ENCODE data around the gene GAST. TPM values are rescaled to one million over a fixed set of nuclear protein-coding genes. Genes with fewer than 3 reads are reported as not detected.

Gene GAST
- total RNA-seq, 1 experiment from 2014 or later, result not detected

DNA sequence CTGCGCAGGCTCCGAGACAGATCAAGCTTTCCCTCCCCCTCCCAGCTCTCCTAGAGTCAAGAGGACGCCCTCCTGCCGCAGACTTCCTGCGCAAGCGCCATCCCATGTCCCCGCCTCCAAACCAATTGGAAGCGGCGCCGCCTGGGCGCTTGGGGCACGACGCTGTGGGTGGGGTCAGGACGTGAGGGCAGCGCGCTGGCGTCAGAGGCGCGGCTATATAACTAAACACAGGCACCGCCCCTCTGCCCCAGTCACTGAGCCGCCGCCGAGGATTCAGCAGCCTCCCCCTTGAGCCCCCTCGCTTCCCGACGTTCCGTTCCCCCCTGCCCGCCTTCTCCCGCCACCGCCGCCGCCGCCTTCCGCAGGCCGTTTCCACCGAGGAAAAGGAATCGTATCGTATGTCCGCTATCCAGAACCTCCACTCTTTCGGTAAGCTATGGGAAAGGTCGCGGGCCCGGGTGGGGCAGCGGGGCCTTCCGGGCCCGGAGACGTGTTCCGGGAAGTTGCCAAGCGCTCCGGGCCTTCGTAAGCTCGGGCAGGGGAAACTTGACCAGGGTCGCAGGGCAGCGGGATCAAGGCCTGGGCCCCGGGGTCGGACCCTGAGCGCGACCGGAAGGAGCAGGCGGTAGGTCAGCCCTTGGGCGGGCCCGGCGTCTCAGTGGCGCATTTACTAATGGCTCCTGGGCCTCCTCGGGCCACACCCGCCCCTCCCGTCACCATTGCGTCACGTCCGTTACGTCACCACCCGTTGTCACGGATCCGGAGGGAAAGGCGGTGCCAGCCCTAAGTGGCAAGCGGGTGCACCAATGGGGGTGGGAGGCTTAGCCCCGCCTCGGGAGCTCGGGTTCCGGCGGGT is 23.3 kb upstream of the GAST start, which contains the start of gene EIF1:
TSS of gene EIF1 (plus strand) at position 245 of the 856 bp plus-strand sequence. CDS start at position 399, 154 bp downstream.
- peaks cover 36% of the 10 kb centered on the region for H3K4me1 Mint-ChIP-seq (ENCODE audit: low read depth, unreplicated experiment)
- peaks cover 2% of the 10 kb centered on the region for H3K9me3 Mint-ChIP-seq (ENCODE audit: low read depth, unreplicated experiment)
- peak within 1 kb of the TSS; percentile 99 for H3K27ac Mint-ChIP-seq (ENCODE audit: unreplicated experiment)
- intact Hi-C loops (cut with micrococcal nuclease; ENCODE audit: unreplicated experiment), result loop anchor here (1.0 kb wide), 1 partner anchor 10 kb away; no protein-coding TSS in a partner anchor
- TF ChIP-seq, protein P1, sequence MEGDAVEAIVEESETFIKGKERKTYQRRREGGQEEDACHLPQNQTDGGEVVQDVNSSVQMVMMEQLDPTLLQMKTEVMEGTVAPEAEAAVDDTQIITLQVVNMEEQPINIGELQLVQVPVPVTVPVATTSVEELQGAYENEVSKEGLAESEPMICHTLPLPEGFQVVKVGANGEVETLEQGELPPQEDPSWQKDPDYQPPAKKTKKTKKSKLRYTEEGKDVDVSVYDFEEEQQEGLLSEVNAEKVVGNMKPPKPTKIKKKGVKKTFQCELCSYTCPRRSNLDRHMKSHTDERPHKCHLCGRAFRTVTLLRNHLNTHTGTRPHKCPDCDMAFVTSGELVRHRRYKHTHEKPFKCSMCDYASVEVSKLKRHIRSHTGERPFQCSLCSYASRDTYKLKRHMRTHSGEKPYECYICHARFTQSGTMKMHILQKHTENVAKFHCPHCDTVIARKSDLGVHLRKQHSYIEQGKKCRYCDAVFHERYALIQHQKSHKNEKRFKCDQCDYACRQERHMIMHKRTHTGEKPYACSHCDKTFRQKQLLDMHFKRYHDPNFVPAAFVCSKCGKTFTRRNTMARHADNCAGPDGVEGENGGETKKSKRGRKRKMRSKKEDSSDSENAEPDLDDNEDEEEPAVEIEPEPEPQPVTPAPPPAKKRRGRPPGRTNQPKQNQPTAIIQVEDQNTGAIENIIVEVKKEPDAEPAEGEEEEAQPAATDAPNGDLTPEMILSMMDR (IDR thresholded peaks at IDR 0.05; ENCODE audit: unreplicated experiment), result no peak
- H3K27me3 Mint-ChIP-seq (ENCODE audit: unreplicated experiment), result no peaks in the 10 kb centered on the region
- peak within 1 kb of the TSS; percentile 86 for H3K4me3 Mint-ChIP-seq (ENCODE audit: low read depth, unreplicated experiment)
- DNase-seq, result peak; percentile 100
- no TSS peak for BruUV-seq (replicated peaks)
- H3K36me3 Mint-ChIP-seq (ENCODE audit: insufficient read depth, unreplicated experiment), result peaks cover 63% of the 10 kb centered on the region
- CTCF ChIA-PET, result interaction anchor here (0.5 to 4.3 kb wide), 22 partner anchors 7 to 1073 kb away, joined by 3 to 139 read pairs (median 5); partner anchors contain the start of genes DNAJC7, JUP, KLHL11 and KRT16

DNA sequence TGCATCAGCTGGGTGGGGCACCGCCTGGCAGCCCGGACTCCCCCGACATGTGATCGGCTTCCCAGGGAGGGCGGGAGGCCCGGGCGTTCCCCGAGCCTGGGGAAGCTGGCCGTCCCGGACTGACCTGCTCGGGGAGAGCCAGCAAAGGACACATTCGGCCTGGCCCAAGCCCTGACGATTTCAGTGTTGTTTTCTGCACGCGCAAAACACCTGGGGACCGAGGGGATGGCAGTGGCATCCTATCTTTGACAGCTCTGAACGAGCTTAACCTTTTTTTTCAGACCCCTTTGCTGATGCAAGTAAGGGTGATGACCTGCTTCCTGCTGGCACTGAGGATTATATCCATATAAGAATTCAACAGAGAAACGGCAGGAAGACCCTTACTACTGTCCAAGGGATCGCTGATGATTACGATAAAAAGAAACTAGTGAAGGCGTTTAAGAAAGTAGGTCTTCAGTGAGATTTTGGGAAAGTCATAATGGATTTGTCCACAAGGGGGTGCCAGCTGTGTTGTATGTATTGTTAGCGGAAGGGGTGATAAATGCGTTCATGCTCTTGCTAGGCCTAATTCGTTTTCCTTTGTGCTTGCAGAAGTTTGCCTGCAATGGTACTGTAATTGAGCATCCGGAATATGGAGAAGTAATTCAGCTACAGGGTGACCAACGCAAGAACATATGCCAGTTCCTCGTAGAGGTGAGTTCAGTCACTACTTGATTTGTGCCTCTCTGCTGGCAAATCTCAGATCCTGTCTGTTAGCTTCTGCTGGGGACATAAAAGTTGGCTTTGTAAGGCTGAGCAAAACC is 22.4 kb upstream of the GAST start:
- peaks cover 2% of the 10 kb centered on the region for H3K9me3 Mint-ChIP-seq (ENCODE audit: low read depth, unreplicated experiment)
- CTCF ChIA-PET, result interaction anchor here (0.5 to 4.3 kb wide), 12 partner anchors 12 to 1157 kb away, joined by 3 to 139 read pairs (median 5); partner anchors contain the start of genes DNAJC7, JUP and KLHL11
- intact Hi-C loops (cut with micrococcal nuclease; ENCODE audit: unreplicated experiment), result no loop called here
- H3K36me3 Mint-ChIP-seq (ENCODE audit: insufficient read depth, unreplicated experiment), result peaks cover 71% of the 10 kb centered on the region
- TF ChIP-seq, protein P1 (IDR thresholded peaks at IDR 0.05; ENCODE audit: unreplicated experiment), result peak; percentile 87
- H3K4me3 Mint-ChIP-seq (ENCODE audit: low read depth, unreplicated experiment), result peak overlapping the region; percentile 86
- H3K27ac Mint-ChIP-seq (ENCODE audit: unreplicated experiment), result peak overlapping the region; percentile 99
- peak; percentile 78 for DNase-seq
- TSS peak; percentile 45 for BruUV-seq (replicated peaks)
- peaks cover 36% of the 10 kb centered on the region for H3K4me1 Mint-ChIP-seq (ENCODE audit: low read depth, unreplicated experiment)
- H3K27me3 Mint-ChIP-seq (ENCODE audit: unreplicated experiment), result no peaks in the 10 kb centered on the region

DNA sequence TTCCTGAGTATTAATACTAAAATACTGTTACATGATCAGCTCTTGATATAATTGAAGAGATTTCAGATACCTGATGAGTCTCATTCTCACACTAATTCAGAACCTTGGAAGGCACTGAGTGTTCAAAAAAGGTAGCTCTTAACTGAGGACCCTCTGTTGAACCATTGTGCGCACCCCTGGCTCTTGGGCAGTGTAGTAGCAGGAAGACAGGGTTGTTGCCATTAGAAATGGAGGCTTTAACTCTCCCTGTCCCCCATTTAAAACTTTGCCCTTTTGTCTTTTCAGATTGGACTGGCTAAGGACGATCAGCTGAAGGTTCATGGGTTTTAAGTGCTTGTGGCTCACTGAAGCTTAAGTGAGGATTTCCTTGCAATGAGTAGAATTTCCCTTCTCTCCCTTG is 21.6 kb upstream of the GAST start:
- CTCF ChIA-PET, result interaction anchor here (1.7 to 4.3 kb wide), 4 partner anchors 13 to 155 kb away, joined by 3 to 139 read pairs (median 8); no protein-coding TSS in a partner anchor
- DNase-seq, result no peak
- Mint-ChIP-seq H3K4me1 (ENCODE audit: low read depth, unreplicated experiment) (peaks cover 42% of the 10 kb centered on the region), H3K27ac (ENCODE audit: unreplicated experiment) (peak overlapping the region; percentile 99), H3K27me3 (ENCODE audit: unreplicated experiment) (no peaks in the 10 kb centered on the region), H3K9me3 (ENCODE audit: low read depth, unreplicated experiment) (peaks cover 2% of the 10 kb centered on the region), H3K4me3 (ENCODE audit: low read depth, unreplicated experiment) (peak overlapping the region; percentile 86), H3K36me3 (ENCODE audit: insufficient read depth, unreplicated experiment) (peaks cover 79% of the 10 kb centered on the region)
- no TSS peak for BruUV-seq (replicated peaks)
- TF ChIP-seq, protein P1 (IDR thresholded peaks at IDR 0.05; ENCODE audit: unreplicated experiment), result no peak
- intact Hi-C loops (cut with micrococcal nuclease; ENCODE audit: unreplicated experiment), result no loop called here
